DMS53 (cell line): Measurements from ENCODE around the gene PDE9A.

Experiments
- DNase-seq: peaks from one replicate; lab custom pipeline; 2025; lab: John Stamatoyannopoulos, UW

Gene PDE9A

DNA sequence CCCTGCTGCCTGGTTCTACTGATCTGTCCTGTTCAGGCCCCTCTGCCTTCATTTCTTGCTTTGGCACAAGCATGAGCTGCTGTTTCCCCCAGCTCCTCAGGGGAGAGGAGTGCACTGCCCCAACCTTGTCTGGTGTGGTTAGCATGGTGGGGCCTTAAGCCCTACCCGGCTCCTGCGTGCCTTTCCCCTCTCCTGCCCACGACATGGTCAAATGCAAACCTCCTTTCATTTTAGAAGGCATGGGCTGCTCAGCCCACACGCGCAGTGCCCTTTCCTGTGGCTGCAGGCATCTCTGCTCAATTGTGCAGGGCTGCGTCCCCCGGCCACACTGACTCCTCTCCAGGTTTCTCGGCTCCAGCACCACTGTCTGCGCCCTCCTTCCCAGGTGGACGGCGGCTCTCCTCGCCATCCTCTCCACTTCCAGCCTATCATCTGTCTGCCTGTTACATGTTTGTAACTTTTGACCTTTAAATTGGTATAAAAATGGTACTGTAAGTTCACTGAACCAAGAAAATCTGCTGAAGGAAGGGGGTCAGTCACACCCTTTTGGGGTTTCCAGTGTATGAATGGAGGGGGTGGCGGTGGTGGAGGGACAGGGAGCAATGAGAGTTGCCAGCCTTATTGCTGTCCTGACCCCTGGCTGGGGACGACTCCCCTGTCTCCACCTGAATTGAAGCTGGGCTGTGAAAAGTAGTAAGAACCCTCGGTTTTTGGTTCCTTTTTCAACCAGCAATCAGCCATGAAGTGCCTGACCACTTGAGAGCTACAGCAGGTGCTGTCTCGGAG is 5.1 kb downstream of the PDE9A start:
- DNase-seq: no peak

DNA sequence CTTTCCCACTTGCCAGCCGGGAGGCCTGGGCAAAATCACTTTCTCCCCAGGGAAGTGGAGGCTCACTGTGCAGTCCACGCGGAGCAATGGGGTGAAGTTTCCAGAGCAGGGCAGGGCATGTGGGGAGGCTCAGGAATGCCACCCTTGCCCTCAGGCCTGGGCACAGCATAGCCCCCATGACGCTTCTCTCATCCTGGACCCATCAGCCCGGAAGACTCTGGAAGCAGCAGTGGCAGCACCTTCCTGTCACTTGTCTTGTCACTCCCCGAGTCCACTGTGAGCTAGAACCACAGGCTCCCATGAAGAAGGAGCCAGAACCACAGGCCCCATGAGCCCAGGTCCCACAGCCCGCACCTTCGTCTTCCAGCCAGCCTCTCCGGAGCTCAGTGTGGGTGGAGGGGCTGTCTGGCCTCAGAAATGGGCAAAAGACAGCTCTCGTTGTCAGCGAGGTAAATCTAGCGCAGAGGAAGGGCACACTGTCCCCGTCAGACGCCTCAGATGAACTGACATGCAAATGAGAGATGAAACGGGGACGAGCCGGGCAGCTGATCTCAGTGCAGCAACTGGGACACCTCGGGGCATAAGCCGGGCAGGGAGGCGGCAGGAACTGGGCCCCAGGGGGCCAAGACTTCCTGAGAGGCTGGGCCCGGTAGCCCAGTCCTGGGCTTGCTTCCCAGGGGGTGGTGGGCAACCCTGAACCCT is 6.1 kb downstream of the PDE9A start:
- no peak for DNase-seq

DNA sequence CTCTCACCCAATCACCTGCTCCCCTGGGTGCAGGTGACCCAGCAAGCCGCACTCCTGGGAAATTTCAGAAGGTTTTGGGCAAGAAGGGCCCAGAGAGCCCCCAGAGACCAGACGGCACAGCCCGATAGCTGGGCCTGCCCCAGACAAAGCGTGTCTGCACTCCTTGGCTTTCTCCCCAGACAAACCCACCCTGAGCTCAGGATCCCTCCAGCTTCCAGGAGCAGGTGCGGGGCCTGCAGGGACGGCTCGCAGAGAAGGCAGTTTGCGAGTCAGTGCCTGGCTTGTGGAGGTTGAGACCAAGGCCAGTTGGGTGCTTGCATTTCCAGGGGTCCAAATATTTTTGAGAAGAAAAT is 6.7 kb downstream of the PDE9A start:
- DNase-seq: no peak

DNA sequence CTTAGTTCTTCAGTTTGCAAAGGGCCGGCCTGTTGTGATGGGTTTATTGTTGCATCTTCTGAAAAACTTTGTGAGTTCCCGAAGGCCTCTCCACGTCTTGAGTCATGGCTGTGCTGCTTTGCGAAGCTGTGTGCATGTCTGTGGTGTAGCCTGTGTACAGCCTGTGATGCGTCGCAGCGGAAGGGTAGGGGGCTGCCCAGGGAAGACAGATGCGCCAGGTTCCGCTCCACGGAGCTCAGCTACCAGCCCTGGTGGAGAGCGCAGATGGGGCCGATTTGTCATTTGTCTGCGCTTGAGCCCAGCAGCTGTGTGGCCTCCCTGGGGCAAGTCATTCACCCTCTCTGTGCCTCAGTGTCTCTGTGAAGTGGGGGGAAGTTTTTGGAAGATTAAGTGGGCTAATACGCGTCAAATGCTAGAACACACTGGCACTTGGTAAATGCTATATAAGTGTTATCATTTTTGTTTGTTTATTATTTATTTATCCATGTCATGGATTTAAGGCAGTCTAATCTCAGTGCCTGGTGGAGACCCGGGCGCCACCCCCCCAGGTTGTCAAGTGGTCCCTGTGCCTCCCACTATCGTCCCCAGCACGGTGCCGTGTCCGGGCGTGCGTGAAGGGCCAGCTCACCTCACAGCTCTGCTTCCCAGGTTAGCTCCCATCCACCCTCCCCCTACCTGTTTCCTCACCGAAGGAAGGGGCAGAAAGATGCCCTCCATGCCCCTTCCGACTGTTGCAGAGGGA is 8.4 kb downstream of the PDE9A start:
- DNase-seq: no peak

DNA sequence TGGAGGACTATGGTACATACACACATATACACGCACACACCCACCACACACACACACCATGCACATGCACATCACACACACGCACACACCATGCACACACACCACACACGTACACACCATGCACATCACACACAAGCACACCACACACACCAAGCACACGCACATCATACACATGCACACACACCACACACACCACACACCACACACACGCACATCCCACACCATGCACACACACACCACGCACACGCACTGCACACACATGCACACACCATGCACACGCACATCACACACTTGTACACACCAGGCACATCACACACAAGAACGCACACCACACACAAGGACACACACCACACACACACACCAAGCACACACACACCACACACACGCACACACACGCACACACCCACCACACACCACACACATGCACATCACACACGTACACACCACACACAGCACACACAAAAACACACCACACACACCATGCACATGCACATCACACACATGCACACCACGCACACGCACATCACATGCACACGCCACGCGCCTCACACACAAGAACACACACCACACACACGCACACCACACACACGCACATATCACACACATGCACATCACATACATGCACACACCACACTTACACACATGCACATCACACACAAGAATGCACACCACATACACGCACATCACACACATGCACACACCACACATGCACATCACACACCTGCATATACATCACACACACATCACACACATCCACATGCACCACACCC is 9.2 kb downstream of the PDE9A start:
- DNase-seq: no peak

DNA sequence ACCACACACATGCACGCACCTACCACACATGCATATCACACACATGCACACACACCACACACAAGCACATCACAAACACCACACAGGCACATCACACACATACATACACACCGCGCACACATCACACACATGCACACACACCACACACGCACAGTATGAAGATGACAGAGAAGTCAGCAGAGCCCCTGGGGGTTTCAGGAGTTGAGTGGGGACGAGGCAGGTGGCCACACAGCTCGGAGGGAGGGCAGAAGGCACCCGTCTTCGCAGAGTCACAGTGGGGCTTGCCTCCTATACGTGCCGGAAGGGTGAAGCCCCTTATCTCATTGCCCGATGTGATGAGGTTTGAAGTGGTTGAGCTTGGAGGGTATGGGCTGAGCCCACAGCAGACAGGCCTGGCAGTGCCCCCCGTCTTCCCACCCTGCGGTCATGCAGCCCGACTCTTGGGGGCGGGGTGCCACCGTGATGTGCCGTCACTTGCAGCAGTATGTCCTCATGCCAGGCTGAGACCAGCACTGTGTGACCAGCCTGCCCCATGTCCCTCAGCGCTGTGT is 9.9 kb downstream of the PDE9A start:
- no peak for DNase-seq

DNA sequence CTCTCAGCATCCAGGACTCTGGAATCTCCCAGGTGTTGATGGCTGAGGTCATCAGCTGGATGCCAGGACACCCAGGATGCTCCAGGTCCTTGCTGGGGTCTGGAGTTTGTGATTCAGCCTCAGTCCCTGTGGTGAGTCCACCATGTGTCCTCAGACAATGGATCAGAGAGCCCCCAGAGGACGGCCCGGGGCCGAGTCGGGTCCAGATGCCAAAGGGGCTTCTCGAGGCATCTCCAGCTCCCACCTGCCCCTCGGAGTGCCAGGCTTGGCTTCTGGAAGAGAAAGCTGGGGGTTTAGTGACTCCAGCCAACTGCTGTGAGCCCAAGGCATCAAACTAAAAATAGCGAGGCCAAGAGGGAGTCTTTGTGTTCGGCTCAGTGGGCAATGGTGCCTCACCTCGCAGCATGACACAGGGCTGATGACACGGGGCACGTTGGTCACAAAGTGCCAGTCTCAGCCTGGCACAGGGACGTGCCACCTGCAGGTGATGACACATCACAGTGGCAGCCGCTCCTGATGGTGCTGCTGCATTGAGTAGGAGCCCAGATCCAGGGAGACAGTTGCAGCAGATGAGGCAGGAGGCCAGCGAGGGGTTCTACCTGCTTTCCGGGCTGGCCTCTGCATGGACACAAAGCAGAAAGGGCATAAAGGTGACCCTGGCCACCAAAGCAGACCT is 10.6 kb downstream of the PDE9A start:
- DNase-seq: no peak

DNA sequence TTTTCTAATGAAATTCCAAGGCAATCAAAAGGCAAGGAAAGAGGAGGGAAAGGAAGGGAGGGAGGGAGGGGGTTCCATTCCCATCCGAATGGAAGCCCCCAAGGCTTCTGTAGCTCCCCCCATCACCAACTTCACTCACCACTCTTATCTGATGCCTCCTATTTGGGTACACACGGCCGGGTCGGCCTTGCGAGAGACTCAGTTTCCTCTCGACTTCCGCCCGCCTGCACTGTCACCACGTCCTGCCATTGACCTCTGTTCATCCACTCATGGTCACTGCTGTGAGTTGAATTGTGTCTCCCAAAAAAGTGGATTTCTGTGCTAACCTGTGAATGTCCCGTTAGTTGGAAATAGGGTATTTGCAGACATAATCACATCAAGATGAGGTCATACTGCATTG is 11.2 kb downstream of the PDE9A start:
- no peak for DNase-seq

DNA sequence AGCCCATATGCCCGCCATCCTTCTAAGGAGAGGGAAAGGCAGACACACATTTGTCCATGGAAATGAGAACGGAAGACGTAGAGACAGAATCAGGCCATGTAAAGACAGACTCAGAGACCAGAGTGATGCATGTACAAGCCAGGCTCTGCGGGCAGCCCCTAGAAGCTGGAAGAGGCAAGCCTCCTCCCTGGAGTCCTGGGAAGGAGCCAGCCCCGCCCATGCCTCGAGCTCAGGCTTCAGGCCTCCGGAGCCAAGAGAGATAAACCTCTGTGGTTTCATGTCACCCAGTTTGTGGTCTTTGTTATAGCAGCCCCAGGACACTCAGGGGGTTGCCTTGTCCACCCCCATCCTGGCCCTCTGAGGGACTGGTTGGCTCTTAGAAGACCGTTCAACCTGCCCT is 11.6 kb downstream of the PDE9A start:
- no peak for DNase-seq

DNA sequence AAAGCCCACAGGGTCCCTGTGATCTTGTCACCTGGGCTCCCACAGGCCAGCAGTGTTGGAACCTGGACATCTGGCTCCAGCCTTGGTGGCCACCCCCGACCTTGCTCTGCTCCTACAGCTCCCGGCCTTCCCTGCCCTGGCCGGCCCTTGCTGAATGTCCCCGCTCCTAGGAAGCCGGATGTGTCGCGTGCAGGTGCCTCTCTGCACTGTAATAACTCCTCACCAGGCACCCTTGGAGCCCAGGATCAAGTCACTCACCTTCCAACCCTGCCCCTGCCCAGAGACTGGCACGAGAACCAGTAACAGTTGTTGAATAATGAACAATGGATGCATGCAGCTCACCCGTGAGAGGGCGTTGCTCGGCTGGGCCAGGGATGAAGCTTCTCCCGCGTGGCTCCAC is 12.1 kb downstream of the PDE9A start:
- DNase-seq: no peak

DNA sequence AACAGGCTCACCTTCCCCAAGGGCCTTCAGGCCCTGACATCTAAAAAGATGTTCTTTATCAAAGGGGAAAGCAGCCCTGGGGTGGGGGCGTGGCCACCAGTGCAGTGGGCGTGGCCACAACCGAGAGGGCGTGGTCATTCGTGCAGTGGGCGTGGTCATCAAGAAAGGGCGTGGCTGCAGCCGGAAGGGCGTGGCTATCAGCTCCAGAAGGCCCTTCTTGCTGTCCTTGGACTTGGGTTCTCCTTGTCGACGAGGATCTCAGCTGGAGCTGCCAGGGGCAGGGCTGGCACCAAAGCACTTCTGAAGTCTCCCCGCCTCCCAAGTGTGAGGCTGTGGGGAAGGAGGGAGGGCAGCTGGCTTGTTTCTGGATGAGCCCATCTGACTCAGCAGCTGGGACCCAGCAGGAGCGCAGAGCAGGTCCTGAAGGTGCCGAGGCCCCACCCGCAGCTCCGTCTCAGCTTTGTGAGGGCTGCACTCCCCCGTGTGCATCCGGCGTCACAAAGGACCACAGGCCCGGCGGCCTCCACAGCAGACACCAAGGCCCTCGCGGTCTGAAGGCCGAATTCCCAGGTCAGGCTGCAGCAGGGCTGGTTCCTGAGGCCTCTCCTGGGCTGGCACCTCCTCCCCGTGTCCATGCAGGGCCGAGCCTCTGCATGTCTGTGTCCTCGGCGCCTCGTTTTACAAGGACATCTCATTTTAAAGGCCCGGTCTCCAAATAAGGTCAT is 12.8 kb downstream of the PDE9A start:
- peak; percentile 10 for DNase-seq

DNA sequence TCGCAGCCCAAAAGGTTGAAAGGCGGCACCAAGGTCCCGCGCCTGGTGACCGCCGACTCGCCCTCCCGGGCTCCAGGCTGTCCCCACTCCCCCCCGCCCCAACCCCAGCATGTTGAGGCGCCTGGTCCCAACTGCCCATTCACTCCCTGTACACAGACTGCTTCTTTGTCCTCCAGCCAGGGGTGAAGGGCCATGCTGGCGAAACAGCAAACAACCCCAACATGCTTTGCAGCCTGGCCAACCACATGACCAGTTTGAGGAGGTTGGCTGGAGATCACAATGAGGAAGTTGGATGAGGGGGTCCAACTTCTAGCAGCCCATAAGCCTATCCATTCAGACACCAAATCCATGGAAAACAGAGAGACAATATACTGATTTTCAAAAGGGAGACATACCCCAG is 13.5 kb downstream of the PDE9A start:
- DNase-seq: no peak

DNA sequence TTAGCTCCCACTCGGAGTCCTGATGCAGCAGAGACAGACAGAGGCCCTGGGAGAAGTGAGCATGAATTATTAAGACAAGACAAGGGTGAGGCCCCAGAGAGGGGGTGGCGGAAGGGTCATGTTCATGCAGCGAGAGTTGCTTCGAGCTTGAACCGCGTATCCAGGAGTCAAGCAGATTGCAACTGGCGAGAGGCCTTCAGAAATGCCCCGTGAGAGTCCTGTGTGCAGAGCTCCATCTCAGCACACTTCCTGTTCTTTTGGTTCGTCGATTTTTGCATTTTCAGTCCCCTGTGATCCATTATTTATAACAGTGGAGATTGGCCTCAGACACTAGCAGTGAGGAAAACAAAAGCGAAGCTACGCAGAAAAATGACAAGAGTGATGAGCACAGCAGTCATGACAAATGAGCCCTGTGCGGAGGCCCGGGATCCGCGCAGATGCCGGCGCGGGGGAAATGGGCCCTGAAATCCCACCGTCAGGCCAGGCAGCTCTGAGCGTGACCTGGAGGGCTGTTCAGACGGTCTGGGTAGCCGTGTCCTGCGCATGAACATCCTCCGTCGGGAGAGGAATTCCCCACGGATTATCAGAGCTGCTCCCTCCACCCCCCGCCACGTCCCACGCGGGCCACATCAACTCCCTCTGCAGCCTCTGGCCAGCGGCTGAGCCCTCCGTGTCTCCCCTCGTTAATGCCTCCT is 15.0 kb downstream of the PDE9A start:
- no peak for DNase-seq

DNA sequence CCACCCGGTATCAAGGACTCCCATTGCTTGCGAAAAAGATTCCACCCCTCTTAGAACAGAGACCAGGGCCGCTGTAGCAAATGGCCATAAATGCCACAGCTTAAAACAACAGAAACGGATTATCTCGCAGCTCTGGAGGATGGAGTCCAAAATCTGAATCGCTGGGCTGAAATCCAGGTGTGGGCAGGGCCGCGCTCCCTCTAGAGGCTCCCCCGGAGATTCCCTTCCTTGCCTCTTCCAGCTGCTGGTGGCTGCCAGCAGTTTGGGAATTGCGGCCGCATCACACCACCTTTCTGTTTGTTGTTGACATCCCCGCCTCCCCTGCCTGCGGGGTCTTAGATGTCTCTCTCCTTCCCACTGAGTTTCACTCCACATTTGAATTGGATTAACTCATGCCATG is 15.6 kb downstream of the PDE9A start:
- DNase-seq: no peak

DNA sequence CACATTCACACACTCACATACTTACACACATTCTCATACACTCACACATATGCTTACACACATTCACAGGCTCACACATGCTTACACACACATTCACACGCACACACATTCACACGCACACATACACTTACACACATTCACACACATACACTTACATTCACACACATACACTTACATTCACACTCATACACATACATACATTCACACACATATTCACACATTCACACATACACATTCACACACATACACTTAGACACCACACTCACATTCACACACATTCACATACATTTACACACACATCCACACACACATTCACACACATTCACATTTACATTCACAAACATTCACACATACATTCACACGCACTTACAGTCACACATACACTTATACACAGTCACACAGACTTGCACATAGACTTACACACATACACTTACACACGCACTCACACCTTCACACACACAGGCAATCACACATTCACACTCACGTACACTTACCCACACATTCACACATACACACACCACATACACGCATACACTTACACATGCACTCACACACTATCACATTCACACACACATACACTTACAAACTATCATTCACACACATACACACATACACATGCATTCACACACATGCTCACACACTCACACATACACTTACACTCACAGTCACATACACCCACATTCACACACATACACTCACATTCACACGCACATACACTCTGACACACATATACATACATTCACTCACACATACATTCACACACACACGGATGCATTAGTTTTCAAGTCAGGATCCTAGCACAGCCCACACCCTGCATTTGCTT is 16.8 kb downstream of the PDE9A start:
- DNase-seq: no peak

DNA sequence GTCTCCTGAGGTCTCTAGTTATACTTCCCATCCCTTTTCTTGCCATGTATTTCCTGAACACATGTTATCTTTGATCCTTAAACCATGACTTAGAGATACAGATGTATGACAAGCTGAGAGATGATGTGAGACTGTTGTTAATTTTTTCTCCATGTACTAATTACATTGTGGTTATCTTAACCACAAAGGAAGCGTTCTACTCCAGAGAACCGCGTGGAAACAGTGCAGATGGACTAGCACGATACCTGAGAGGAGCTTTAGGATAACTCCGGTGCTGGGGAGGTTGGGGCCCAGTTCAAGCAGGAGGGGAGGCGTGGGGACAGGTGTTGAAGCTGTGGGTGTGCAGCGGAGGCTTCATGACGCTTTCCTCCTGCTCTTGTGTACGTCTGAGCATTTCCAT is 17.5 kb downstream of the PDE9A start:
- peak; percentile 20 for DNase-seq

DNA sequence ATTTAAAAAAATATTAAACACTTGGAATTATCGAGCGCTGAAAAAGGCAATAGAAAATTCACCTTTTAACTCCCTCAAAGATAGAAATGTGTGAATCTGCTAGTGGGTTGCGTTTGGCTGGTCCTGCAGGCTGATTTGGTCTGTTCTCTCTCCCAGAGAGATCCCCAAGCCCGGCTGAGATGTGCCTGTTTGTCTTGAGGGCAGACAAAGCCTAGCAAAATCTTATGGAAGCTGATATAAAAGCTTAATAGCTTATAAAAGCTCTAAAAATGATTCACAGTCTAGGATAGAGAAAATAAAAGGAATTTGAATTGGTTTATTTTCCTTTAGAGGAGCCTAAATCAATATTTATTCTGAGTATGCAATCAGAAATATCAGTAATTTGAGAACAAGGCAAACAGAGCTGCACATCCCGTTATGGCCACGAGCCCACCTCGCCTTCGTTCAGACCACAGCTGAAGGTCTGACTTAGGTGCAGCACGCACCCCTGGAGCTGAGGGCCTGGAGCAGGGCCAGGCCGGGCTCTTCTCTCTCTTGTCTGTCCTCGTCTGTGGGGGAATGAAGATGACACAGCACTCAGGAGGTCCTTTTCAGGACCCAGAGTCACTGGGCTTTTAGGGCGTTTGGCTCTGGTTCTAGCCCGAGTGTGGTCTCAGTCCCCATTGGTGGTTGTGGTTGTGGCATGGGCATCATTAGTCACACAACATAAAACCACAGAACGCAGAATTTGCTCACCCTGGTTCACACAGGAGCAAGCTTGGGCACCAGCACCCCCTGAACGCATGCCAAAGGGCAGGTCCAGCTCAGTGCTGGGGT is 18.6 kb downstream of the PDE9A start:
- peak; percentile 75 for DNase-seq

DNA sequence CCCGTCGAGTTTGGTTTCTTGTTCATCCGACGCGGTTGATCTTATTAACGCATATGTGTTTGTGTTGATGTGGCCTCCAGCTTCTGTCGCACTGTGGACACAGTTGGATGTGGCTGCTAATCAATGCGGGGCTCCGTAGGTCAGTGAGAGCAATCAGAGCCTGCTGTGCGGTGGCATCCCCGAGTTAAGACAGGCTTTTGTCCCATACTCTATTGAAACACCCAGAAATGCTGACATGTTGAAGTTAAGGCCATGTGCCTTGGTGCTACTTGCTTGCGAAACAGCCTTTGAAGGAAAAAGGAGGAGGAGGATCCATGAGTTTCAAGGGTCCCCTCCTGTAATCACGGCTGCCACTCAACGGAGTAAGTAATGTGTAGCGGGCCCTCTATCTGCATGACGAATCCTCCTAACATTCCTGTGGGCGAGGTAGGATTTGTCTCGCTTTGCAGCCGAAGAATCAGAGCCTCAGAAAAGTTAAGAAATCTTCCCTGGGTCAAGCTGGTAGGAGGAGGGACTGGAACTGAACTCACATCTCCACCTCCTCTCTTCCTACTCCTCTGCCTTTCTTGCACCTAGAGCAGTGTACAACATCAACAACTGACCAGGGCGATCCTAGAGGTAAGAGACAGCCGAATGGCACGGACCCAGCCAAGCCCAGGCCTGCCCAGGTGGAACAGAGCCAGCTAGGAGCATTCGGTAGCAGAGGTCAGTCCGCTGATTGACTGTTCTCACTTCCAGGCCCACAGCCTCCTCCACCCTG is 19.5 kb downstream of the PDE9A start:
- no peak for DNase-seq
